ENCODE measurements around the gene TFAP2A.
A peak's percentile ranks its signal among the peaks of the same experiment; 100 is the strongest.

TFAP2A gene

DNA sequence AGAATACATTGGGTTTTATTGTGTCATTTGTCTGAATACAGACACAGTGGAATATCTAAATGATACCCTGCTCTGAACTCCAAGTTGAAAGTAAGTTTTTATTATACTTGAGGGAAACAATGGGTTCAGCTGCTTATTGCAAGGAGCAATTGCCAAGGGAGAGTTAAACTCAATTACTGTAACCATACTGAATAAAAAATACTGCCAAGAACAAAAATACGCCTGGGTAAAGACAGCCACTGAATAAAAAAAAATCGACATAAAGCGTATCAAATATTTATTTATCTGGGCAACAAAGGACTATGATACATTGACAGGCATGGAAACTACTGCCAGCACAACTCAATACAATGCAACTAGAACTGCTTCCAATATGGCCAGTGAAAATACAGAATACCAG, 18.1 kb downstream of the TFAP2A start:
- Histone ChIP-seq H3K27ac (ENCODE audit: low read depth, low read length, poor library complexity, severe bottlenecking) (no peak overlapping the region), H4K20me1 (ENCODE audit: insufficient read depth, low read length) (no peaks in the 10 kb centered on the region), H3K36me3 (ENCODE audit: insufficient read depth, low read length) (no peaks in the 10 kb centered on the region), H3K9ac (ENCODE audit: low read length) (no peak overlapping the region), H3K9me3 (ENCODE audit: low read length) (no peaks in the 10 kb centered on the region), H3K4me3 (ENCODE audit: low read depth, low read length, poor library complexity, severe bottlenecking) (no peak overlapping the region), H3K27me3 (ENCODE audit: insufficient read depth, low read length) (no peaks in the 10 kb centered on the region), H3K4me2 (ENCODE audit: low read length) (no peak overlapping the region), H3K4me1 (ENCODE audit: insufficient read depth, low read length, severe bottlenecking) (peaks cover 12% of the 10 kb centered on the region), H3K79me2 (ENCODE audit: insufficient read depth, low read length) (no peaks in the 10 kb centered on the region), H2AFZ (ENCODE audit: low read length) (no peak overlapping the region), H3K9me2 (ENCODE audit: low read depth, low read length) (no peaks in the 10 kb centered on the region), H3F3A (ENCODE audit: insufficient read depth, low read length) (no peaks in the 10 kb centered on the region)
- TF ChIP-seq, protein P1, sequence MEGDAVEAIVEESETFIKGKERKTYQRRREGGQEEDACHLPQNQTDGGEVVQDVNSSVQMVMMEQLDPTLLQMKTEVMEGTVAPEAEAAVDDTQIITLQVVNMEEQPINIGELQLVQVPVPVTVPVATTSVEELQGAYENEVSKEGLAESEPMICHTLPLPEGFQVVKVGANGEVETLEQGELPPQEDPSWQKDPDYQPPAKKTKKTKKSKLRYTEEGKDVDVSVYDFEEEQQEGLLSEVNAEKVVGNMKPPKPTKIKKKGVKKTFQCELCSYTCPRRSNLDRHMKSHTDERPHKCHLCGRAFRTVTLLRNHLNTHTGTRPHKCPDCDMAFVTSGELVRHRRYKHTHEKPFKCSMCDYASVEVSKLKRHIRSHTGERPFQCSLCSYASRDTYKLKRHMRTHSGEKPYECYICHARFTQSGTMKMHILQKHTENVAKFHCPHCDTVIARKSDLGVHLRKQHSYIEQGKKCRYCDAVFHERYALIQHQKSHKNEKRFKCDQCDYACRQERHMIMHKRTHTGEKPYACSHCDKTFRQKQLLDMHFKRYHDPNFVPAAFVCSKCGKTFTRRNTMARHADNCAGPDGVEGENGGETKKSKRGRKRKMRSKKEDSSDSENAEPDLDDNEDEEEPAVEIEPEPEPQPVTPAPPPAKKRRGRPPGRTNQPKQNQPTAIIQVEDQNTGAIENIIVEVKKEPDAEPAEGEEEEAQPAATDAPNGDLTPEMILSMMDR (IDR thresholded peaks at IDR 0.05; ENCODE audit: low read length), result no peak
- TF ChIP-seq EZH2 (IDR thresholded peaks at IDR 0.05; ENCODE audit: borderline replicate concordance, low read length), result no peak

GRCh38 chr6:10395704-10396546, 18.9 kb downstream of the TFAP2A start:
- Histone ChIP-seq H3K9ac (ENCODE audit: low read length) (no peak overlapping the region), H3K79me2 (ENCODE audit: insufficient read depth, low read length) (no peaks in the 10 kb centered on the region), H3K4me2 (ENCODE audit: low read length) (peak overlapping the region; percentile 22; the same call in 1 of the 2 replicates), H3K36me3 (ENCODE audit: insufficient read depth, low read length) (no peaks in the 10 kb centered on the region), H3F3A (ENCODE audit: insufficient read depth, low read length) (no peaks in the 10 kb centered on the region), H3K27me3 (ENCODE audit: insufficient read depth, low read length) (no peaks in the 10 kb centered on the region; the same call in 1 of the 2 replicates), H3K4me3 (ENCODE audit: low read depth, low read length, poor library complexity, severe bottlenecking) (no peak overlapping the region), H3K27ac (ENCODE audit: low read depth, low read length, poor library complexity, severe bottlenecking) (no peak overlapping the region), H2AFZ (ENCODE audit: low read length) (no peak overlapping the region), H3K9me3 (ENCODE audit: low read length) (no peaks in the 10 kb centered on the region), H3K4me1 (ENCODE audit: insufficient read depth, low read length, severe bottlenecking) (peaks cover 12% of the 10 kb centered on the region), H3K9me2 (ENCODE audit: low read depth, low read length) (no peaks in the 10 kb centered on the region), H4K20me1 (ENCODE audit: insufficient read depth, low read length) (no peaks in the 10 kb centered on the region)
- no peak for TF ChIP-seq EZH2 (IDR thresholded peaks at IDR 0.05; ENCODE audit: borderline replicate concordance, low read length)
- TF ChIP-seq, protein P1 (IDR thresholded peaks at IDR 0.05; ENCODE audit: low read length), result no peak

DNA sequence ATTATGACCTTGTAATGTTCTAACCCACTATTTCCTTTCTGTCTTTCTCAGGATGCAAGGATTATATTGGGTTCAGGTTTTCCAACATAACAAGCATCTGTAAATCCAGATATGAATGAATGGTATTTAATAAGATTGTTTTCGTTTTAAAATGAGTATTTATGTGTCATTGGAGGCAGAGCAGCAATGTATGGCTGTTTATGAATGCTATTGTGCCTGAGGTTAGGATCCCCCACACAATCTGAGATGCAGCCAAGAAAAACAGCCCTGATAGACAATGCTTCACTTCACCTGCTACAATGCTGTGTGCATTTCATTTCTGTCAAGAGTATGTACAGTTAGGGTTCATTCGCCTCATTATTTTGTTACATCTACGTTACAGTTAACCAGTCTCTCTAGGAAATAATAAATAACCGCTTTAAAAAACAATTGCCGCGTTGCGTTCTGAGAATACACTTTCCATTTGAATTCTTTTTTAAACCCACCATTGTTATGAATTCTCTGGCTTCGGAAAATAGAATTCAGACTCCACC, 19.6 kb downstream of the TFAP2A start:
- Histone ChIP-seq H3K4me3 (ENCODE audit: low read depth, low read length, poor library complexity, severe bottlenecking) (no peak overlapping the region), H3K27ac (ENCODE audit: low read depth, low read length, poor library complexity, severe bottlenecking) (no peak overlapping the region), H3K4me1 (ENCODE audit: insufficient read depth, low read length, severe bottlenecking) (peaks cover 12% of the 10 kb centered on the region), H4K20me1 (ENCODE audit: insufficient read depth, low read length) (no peaks in the 10 kb centered on the region), H3K36me3 (ENCODE audit: insufficient read depth, low read length) (no peaks in the 10 kb centered on the region), H3K9me3 (ENCODE audit: low read length) (no peaks in the 10 kb centered on the region), H3K9ac (ENCODE audit: low read length) (no peak overlapping the region), H3K27me3 (ENCODE audit: insufficient read depth, low read length) (peaks cover 3% of the 10 kb centered on the region; the same call in 1 of the 2 replicates), H3K79me2 (ENCODE audit: insufficient read depth, low read length) (no peaks in the 10 kb centered on the region), H3K4me2 (ENCODE audit: low read length) (peak overlapping the region; percentile 22; the same call in 1 of the 2 replicates), H3K9me2 (ENCODE audit: low read depth, low read length) (no peaks in the 10 kb centered on the region), H3F3A (ENCODE audit: insufficient read depth, low read length) (no peaks in the 10 kb centered on the region), H2AFZ (ENCODE audit: low read length) (no peak overlapping the region)
- TF ChIP-seq EZH2 (IDR thresholded peaks at IDR 0.05; ENCODE audit: borderline replicate concordance, low read length), result no peak
- TF ChIP-seq, protein P1 (IDR thresholded peaks at IDR 0.05; ENCODE audit: low read length), result no peak
